Vagina (tissue), 2 donors: Measurements from ENCODE around the gene JADE1.

Experiments
- CTCF ChIP-seq, 3 experiments: fragments of 450-650 bp in 2 of 3; fragments of 200-600 bp in 1 of 3; sonication (generic) in 1 of 3; IDR thresholded peaks; one replicate each; pipeline ENCODE4 v1.5.1; 2017 to 2019; ENCODE audit warnings: antibody characterized with exemption in 3 of 3, mild to moderate bottlenecking in 2 of 3, moderate library complexity in 2 of 3
- POLR2AphosphoS5 ChIP-seq, 2 donors: sonication (generic); formaldehyde crosslinking; IDR thresholded peaks; one replicate each; pipeline ENCODE4 v1.9.0; 2017; ENCODE audit warnings: antibody characterized with exemption in 2 of 2, mild to moderate bottlenecking in 2 of 2, low read depth in 1 of 2; ENCODE audit not compliant: insufficient read depth in 1 of 2

- TF ChIP-seq CTCF (IDR thresholded peaks at IDR 0.05), result no peak
- TF ChIP-seq POLR2AphosphoS5 (IDR thresholded peaks at IDR 0.05; ENCODE audit: insufficient read depth in 1 of 2, low read depth in 1 of 2), result no peak
These were observed 9.7 kb downstream of the JADE1 start for GRCh38 chr4:128819082-128819742.
